ENCODE data around the gene RASSF6. TPM values are rescaled to one million over a fixed set of nuclear protein-coding genes. Genes with fewer than 3 reads are reported as not detected.

Gene RASSF6
- total RNA-seq, 4 donors from 2014 or later: 0.26 to 1.2 (median 0.62) TPM

GRCh38 chr4:73621357-73621756 lies 1.1 kb upstream of the RASSF6 start:
- H3K4me1 ChIP-seq: peaks cover 0 to 11% (median 7%) of the 10 kb centered on the region in 4 donors
- TF ChIP-seq POLR2A (IDR thresholded peaks at IDR 0.05; ENCODE audit: low read depth) (no peak), POLR2AphosphoS5 (IDR thresholded peaks at IDR 0.05) (no peak), CTCF (IDR thresholded peaks at IDR 0.05) (no peak), EP300 (IDR thresholded peaks at IDR 0.05) (no peak)
- no peaks in the 10 kb centered on the region for H3K36me3 ChIP-seq
- H3K27ac ChIP-seq (replicated peaks in 1 of 4): no peak overlapping the region
- intact Hi-C loops (cut with DNase I): no loop called here
- 91% methylated on average over 5 of the region's 5 CpGs for WGBS
- H3K27me3 ChIP-seq: peaks cover 0 to 6% (median 0%) of the 10 kb centered on the region in 4 donors
- H3K9me3 ChIP-seq: no peaks in the 10 kb centered on the region
- DNase-seq (ENCODE audit: extremely low spot score): no peak
- H3K4me3 ChIP-seq: no peak overlapping the region

DNA sequence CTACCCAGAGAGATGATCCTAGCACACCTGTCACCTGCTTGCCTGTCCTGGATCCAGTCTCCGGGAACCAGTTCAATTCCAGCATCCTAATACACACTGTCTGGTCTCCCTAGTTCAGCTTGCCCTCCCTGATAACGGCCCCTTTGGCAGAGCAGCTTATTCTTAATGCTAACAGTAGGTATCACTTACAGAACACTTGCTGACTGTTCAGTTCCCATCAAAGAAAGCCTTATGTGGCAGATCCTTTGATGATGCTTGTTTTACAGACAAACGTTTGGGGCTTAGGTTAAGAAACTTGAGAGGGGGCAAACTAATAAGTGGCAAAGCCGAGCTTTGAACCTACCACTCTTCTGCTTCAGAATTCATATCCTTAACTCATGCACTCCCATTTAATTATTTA lies 890 bp downstream of the RASSF6 start:
- H3K36me3 ChIP-seq: no peaks in the 10 kb centered on the region
- intact Hi-C loops (cut with DNase I): no loop called here
- H3K27me3 ChIP-seq: peaks cover 0 to 6% (median 0%) of the 10 kb centered on the region in 4 donors
- no peak for DNase-seq (ENCODE audit: extremely low spot score)
- H3K4me1 ChIP-seq: peaks cover 0 to 11% (median 7%) of the 10 kb centered on the region in 4 donors
- no peaks in the 10 kb centered on the region for H3K9me3 ChIP-seq
- no peak overlapping the region for H3K27ac ChIP-seq (replicated peaks in 1 of 4)
- H3K4me3 ChIP-seq: no peak overlapping the region
- 70% methylated on average over 4 of the region's 4 CpGs for WGBS
- TF ChIP-seq CTCF (IDR thresholded peaks at IDR 0.05): no peak
- no peak for TF ChIP-seq POLR2AphosphoS5 (IDR thresholded peaks at IDR 0.05)
- TF ChIP-seq POLR2A (IDR thresholded peaks at IDR 0.05; ENCODE audit: low read depth): no peak
- TF ChIP-seq EP300 (IDR thresholded peaks at IDR 0.05): no peak

GRCh38 chr4:73617256-73617655 lies 3.0 kb downstream of the RASSF6 start:
- intact Hi-C loops (cut with DNase I): no loop called here
- H3K27me3 ChIP-seq: peaks cover 0 to 6% (median 0%) of the 10 kb centered on the region in 4 donors
- DNase-seq (ENCODE audit: extremely low spot score): no peak
- WGBS: 64% methylated on average over 6 of the region's 6 CpGs
- no peak for TF ChIP-seq EP300 (IDR thresholded peaks at IDR 0.05)
- no peak for TF ChIP-seq CTCF (IDR thresholded peaks at IDR 0.05)
- TF ChIP-seq POLR2AphosphoS5 (IDR thresholded peaks at IDR 0.05): no peak
- no peak for TF ChIP-seq POLR2A (IDR thresholded peaks at IDR 0.05; ENCODE audit: low read depth)
- H3K9me3 ChIP-seq: no peaks in the 10 kb centered on the region
- no peaks in the 10 kb centered on the region for H3K36me3 ChIP-seq
- peaks cover 0 to 11% (median 7%) of the 10 kb centered on the region in 4 donors for H3K4me1 ChIP-seq
- H3K27ac ChIP-seq (replicated peaks in 1 of 4): no peak overlapping the region
- no peak overlapping the region for H3K4me3 ChIP-seq

DNA sequence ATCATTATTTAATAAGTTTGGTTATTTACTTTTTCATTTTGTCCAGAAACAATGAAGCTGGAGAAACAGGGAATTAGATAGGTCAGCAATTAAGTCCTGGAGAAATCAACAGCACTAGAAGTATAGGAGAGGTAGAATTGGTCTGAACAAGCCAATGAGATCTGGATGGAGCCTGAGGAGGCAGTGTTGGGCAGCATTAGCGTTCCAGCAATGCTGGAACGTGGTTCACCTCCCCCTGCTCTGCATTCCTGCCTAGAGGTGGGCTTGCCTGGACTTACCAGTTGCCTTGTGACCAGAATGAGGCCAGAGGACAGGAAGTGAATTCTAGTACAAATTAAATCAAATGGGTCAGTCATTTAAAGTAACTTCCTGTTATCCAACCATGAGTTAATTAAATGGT lies 4.6 kb downstream of the RASSF6 start:
- intact Hi-C loops (cut with DNase I): no loop called here
- no peak for DNase-seq (ENCODE audit: extremely low spot score)
- Histone ChIP-seq H3K4me1 (peaks cover 0 to 9% (median 9%) of the 10 kb centered on the region in 4 donors), H3K9me3 (no peaks in the 10 kb centered on the region), H3K27me3 (peaks cover 0 to 6% (median 0%) of the 10 kb centered on the region in 4 donors), H3K4me3 (no peak overlapping the region), H3K36me3 (no peaks in the 10 kb centered on the region), H3K27ac (replicated peaks in 1 of 4) (no peak overlapping the region)
- 68% methylated on average over 2 of the region's 2 CpGs for WGBS
- TF ChIP-seq EP300 (IDR thresholded peaks at IDR 0.05): no peak
- no peak for TF ChIP-seq CTCF (IDR thresholded peaks at IDR 0.05)
- no peak for TF ChIP-seq POLR2A (IDR thresholded peaks at IDR 0.05; ENCODE audit: low read depth)
- no peak for TF ChIP-seq POLR2AphosphoS5 (IDR thresholded peaks at IDR 0.05)

- Histone ChIP-seq H3K27me3 (no peaks in the 10 kb centered on the region), H3K4me1 (peaks cover 0 to 16% (median 13%) of the 10 kb centered on the region in 4 donors), H3K27ac (replicated peaks in 1 of 4) (no peak overlapping the region), H3K4me3 (no peak overlapping the region), H3K36me3 (no peaks in the 10 kb centered on the region), H3K9me3 (no peaks in the 10 kb centered on the region)
- no peak for DNase-seq (ENCODE audit: extremely low spot score)
- TF ChIP-seq POLR2A (IDR thresholded peaks at IDR 0.05; ENCODE audit: low read depth) (no peak), CTCF (IDR thresholded peaks at IDR 0.05) (no peak), EP300 (IDR thresholded peaks at IDR 0.05) (no peak), POLR2AphosphoS5 (IDR thresholded peaks at IDR 0.05) (no peak)
- intact Hi-C loops (cut with DNase I): no loop called here
These were observed 5.8 kb downstream of the RASSF6 start for GRCh38 chr4:73614311-73614867.

Measured in esophagus muscularis mucosa (tissue), 4 donors.